ENCODE measurements around the gene HS3ST3A1. TPM values are rescaled to one million over a fixed set of nuclear protein-coding genes. Genes with fewer than 3 reads are reported as not detected.

The HS3ST3A1 gene
- total and polyA plus RNA-seq, 2 experiments from 2014 or later: 1.2 to 1.5 TPM

DNA sequence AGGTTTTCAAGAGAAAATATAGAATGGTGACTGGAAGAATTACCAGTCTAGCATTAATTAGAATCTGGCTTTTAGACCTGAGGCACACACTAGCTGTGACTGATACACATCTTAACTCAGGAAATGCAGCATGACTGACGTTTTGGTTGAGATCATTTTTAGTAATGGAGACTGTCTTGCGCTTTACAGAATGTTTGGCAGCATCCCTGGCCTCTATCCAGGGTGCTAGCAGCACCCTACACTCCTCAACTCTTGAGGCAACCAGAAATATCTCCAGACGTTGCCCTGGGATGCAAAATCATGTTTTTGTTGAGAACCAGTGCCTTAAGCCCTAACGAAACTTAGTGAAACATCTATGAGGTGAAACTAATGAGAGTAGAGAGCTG is 109.0 kb downstream of the HS3ST3A1 start:
- Histone ChIP-seq H3K4me1 (ENCODE audit: insufficient read depth) (no peaks in the 10 kb centered on the region), H3K27ac (no peak overlapping the region), H2AFZ (no peak overlapping the region), H3K9me3 (ENCODE audit: low read depth) (no peaks in the 10 kb centered on the region), H3K36me3 (replicated peaks; ENCODE audit: insufficient read depth, low read depth) (no peaks in the 10 kb centered on the region), H3K79me2 (no peaks in the 10 kb centered on the region), H3K4me3 (no peak overlapping the region), H3K9me2 (replicated peaks; ENCODE audit: insufficient read depth) (no peaks in the 10 kb centered on the region), H3K27me3 (no peaks in the 10 kb centered on the region), H4K20me1 (ENCODE audit: insufficient read depth, poor library complexity, severe bottlenecking) (no peaks in the 10 kb centered on the region), H3K4me2 (no peak overlapping the region)
- DNase-seq (ENCODE audit: low spot score): no peak
- WGBS (ENCODE audit: low lambda C conversion rate, missing lambda C conversion rate): 79% methylated on average over 4 of the region's 4 CpGs
- no peak for TF ChIP-seq EZH2phosphoT487 (IDR thresholded peaks at IDR 0.05; ENCODE audit: low read depth, severe bottlenecking, unreplicated experiment)
- no peak for TF ChIP-seq EZH2 (IDR thresholded peaks at IDR 0.05; ENCODE audit: borderline replicate concordance)
- TF ChIP-seq, protein P1, sequence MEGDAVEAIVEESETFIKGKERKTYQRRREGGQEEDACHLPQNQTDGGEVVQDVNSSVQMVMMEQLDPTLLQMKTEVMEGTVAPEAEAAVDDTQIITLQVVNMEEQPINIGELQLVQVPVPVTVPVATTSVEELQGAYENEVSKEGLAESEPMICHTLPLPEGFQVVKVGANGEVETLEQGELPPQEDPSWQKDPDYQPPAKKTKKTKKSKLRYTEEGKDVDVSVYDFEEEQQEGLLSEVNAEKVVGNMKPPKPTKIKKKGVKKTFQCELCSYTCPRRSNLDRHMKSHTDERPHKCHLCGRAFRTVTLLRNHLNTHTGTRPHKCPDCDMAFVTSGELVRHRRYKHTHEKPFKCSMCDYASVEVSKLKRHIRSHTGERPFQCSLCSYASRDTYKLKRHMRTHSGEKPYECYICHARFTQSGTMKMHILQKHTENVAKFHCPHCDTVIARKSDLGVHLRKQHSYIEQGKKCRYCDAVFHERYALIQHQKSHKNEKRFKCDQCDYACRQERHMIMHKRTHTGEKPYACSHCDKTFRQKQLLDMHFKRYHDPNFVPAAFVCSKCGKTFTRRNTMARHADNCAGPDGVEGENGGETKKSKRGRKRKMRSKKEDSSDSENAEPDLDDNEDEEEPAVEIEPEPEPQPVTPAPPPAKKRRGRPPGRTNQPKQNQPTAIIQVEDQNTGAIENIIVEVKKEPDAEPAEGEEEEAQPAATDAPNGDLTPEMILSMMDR (IDR thresholded peaks at IDR 0.05; ENCODE audit: poor library complexity): no peak

DNA sequence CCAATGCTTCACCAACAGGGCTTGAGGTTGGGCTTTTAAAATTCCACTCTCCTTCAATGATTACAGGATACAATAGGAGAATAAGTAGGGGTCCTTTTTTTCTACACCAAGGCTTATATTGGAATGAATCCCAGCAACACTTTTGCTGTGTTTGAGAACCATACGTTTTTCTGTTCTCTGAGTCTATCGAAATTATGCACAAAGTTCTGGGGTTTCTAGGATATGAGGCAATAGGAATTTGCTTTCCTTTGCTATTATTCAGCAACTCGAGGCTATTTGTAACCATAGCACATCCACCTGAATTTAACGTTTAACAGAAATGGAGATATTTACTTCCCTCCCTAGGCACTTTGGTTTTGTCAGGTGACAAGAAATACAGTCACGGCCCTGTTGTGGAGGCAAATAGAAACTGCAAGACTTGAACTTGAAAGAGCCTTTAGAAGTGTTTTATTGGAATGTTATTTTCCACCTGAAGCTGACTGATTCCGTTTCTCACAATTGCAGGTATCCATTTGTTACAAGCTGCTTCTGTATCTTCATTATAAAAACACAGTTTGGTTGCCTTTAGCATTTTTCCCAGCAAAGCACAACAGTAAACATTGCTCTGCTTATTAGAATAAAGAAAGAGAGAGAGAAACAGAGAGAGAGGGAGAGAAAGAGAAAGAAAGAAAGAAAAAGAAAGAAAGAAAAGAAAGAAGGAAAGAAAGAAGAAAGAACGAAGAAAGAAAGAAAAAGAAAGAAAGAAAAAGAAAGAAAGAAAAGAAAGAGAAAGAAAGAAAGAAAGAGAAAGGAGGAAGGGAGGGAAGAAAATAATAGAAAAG is 109.6 kb downstream of the HS3ST3A1 start:
- Histone ChIP-seq H3K4me1 (ENCODE audit: insufficient read depth) (no peaks in the 10 kb centered on the region), H3K27me3 (no peaks in the 10 kb centered on the region), H3K4me2 (no peak overlapping the region), H3K9me2 (replicated peaks; ENCODE audit: insufficient read depth) (no peaks in the 10 kb centered on the region), H4K20me1 (ENCODE audit: insufficient read depth, poor library complexity, severe bottlenecking) (no peaks in the 10 kb centered on the region), H3K27ac (no peak overlapping the region), H2AFZ (no peak overlapping the region), H3K9me3 (ENCODE audit: low read depth) (no peaks in the 10 kb centered on the region), H3K4me3 (no peak overlapping the region), H3K79me2 (no peaks in the 10 kb centered on the region), H3K36me3 (replicated peaks; ENCODE audit: insufficient read depth, low read depth) (no peaks in the 10 kb centered on the region)
- 61% methylated on average over 6 of the region's 7 CpGs for WGBS (ENCODE audit: low lambda C conversion rate, missing lambda C conversion rate)
- TF ChIP-seq EZH2 (IDR thresholded peaks at IDR 0.05; ENCODE audit: borderline replicate concordance): no peak
- no peak for DNase-seq (ENCODE audit: low spot score)

DNA sequence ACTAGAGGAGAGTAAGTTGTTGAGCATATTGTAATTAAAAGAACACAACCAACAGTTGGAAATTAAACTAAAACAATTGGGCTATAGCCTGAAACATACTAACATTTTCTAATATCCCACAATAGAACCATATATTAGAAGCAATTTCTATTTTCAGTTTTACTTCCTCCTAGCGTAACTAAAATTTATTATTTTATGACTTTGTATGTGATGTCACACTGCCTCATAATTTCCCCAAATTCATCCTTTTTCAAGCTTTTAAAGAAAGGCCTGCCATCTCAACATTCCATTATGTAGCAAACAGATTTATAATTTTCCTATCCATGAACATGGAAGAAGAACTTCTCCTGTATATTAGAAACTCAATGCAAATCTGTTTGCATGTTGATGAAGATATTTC is 110.2 kb downstream of the HS3ST3A1 start:
- Histone ChIP-seq H3K4me1 (ENCODE audit: insufficient read depth) (no peaks in the 10 kb centered on the region), H3K27me3 (no peaks in the 10 kb centered on the region), H4K20me1 (ENCODE audit: insufficient read depth, poor library complexity, severe bottlenecking) (no peaks in the 10 kb centered on the region), H2AFZ (no peak overlapping the region), H3K4me2 (no peak overlapping the region), H3K9me2 (replicated peaks; ENCODE audit: insufficient read depth) (no peaks in the 10 kb centered on the region), H3K4me3 (no peak overlapping the region), H3K36me3 (replicated peaks; ENCODE audit: insufficient read depth, low read depth) (no peaks in the 10 kb centered on the region), H3K79me2 (no peaks in the 10 kb centered on the region), H3K27ac (no peak overlapping the region), H3K9me3 (ENCODE audit: low read depth) (no peaks in the 10 kb centered on the region)
- DNase-seq (ENCODE audit: low spot score): no peak
- 100% methylated on average over 1 of the region's 1 CpG for WGBS (ENCODE audit: low lambda C conversion rate, missing lambda C conversion rate)
- TF ChIP-seq EZH2 (IDR thresholded peaks at IDR 0.05; ENCODE audit: borderline replicate concordance): no peak
- no peak for TF ChIP-seq EZH2phosphoT487 (IDR thresholded peaks at IDR 0.05; ENCODE audit: low read depth, severe bottlenecking, unreplicated experiment)
- TF ChIP-seq, protein P1 (IDR thresholded peaks at IDR 0.05; ENCODE audit: poor library complexity): no peak

DNA sequence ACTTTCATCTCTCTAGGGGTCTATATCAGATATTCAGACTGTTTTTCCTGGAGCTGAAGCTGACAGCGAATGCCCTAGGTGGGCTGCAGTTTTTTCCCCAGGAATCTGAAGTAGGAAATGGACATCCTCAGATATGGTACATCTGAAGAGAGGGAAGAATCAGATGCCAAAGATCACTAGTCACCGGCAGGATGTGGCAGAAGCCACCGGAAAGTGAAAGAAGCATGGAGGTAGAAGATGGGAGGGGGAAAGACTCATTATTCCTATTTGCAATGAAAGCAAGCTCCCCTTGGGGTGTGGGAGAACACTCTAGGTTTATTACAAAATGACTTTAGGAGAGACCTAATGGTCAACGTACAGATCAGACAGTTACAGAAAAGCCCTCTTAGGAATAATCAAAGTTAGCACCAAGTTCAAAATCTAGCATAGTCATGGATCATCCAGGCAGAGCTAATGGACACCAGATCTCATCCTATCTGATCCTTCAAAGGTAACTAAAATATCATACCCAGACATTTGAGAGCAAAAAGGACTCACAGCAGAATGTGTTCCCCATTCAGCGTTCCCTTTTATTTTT is 110.7 kb downstream of the HS3ST3A1 start:
- Histone ChIP-seq H3K9me2 (replicated peaks; ENCODE audit: insufficient read depth) (no peaks in the 10 kb centered on the region), H3K4me2 (no peak overlapping the region), H3K4me3 (no peak overlapping the region), H3K27ac (no peak overlapping the region), H2AFZ (no peak overlapping the region), H3K27me3 (no peaks in the 10 kb centered on the region), H3K4me1 (ENCODE audit: insufficient read depth) (no peaks in the 10 kb centered on the region), H4K20me1 (ENCODE audit: insufficient read depth, poor library complexity, severe bottlenecking) (no peaks in the 10 kb centered on the region), H3K36me3 (replicated peaks; ENCODE audit: insufficient read depth, low read depth) (no peaks in the 10 kb centered on the region), H3K79me2 (no peaks in the 10 kb centered on the region), H3K9me3 (ENCODE audit: low read depth) (no peaks in the 10 kb centered on the region)
- no peak for DNase-seq (ENCODE audit: low spot score)
- TF ChIP-seq EZH2phosphoT487 (IDR thresholded peaks at IDR 0.05; ENCODE audit: low read depth, severe bottlenecking, unreplicated experiment) (no peak), EZH2 (IDR thresholded peaks at IDR 0.05; ENCODE audit: borderline replicate concordance) (no peak)
- TF ChIP-seq, protein P1 (IDR thresholded peaks at IDR 0.05; ENCODE audit: poor library complexity): no peak
- 82% methylated on average over 5 of the region's 5 CpGs for WGBS (ENCODE audit: low lambda C conversion rate, missing lambda C conversion rate)
